CD14-positive monocyte (primary cell): Measurements from ENCODE around the gene FFAR3. TPM values are rescaled to one million over a fixed set of nuclear protein-coding genes. Genes with fewer than 3 reads are reported as not detected.
"Not testable (repeated sequence)": the region's sequence is repeated elsewhere in the genome, so short reads cannot be mapped to it uniquely, and the experiment has no call there.

ENCODE experiments used
- DNase-seq, 3 donors: peaks; one replicate each; pipeline ENCODE4 v3.0.0-alpha.2; 2011 to 2022
- H2AFZ ChIP-seq: 2 replicates; pipeline ENCODE4 v1.6.0; 2012; ENCODE audit warnings: mild to moderate bottlenecking, low read depth, low read length, inconsistent platforms; ENCODE audit not compliant: insufficient read depth, poor library complexity, severe bottlenecking
- H3K27ac ChIP-seq, 2 donors: 1 replicate in 1 of 2; 2 replicates in 1 of 2; pipeline ENCODE4 v1.5.1; 2012 to 2013; ENCODE audit warnings: low read length in 2 of 2, control low read depth in 1 of 2, inconsistent platforms in 1 of 2, low read depth in 1 of 2, mild to moderate bottlenecking in 1 of 2
- H3K27me3 ChIP-seq, 2 donors: one replicate each; pipeline versions ENCODE4 v1.6.0 to v1.6.1; 2011 to 2013; ENCODE audit warnings: low read length in 2 of 2; ENCODE audit not compliant: control insufficient read depth in 2 of 2, insufficient read depth in 2 of 2
- H3K36me3 ChIP-seq, 2 donors: replicated peaks in 1 of 2; 1 replicate in 1 of 2; 2 replicates in 1 of 2; pipeline versions ENCODE4 v1.5.1 to v1.6.1; 2012 to 2013; ENCODE audit warnings: low read length in 2 of 2, control low read depth in 1 of 2, inconsistent platforms in 1 of 2, mild to moderate bottlenecking in 1 of 2; ENCODE audit not compliant: insufficient read depth in 2 of 2, control insufficient read depth in 1 of 2
- H3K4me1 ChIP-seq, 2 donors: 1 replicate in 1 of 2; 2 replicates in 1 of 2; pipeline versions ENCODE4 v1.5.1 to v1.6.1; 2012 to 2013; ENCODE audit warnings: low read length in 2 of 2, control low read depth in 1 of 2, inconsistent platforms in 1 of 2, mild to moderate bottlenecking in 1 of 2, moderate library complexity in 1 of 2; ENCODE audit not compliant: insufficient read depth in 2 of 2, control insufficient read depth in 1 of 2
- H3K4me2 ChIP-seq: replicated peaks from 2 replicates; pipeline ENCODE3; 2012; ENCODE audit warnings: low read length, moderate library complexity, mild to moderate bottlenecking; ENCODE audit not compliant: poor library complexity, severe bottlenecking; ENCODE audit errors: extremely low read depth
- H3K4me3 ChIP-seq, 3 experiments: fragments of 200-600 bp in 1 of 3; sonication (generic) in 1 of 3; replicated peaks in 1 of 3; 1 replicate in 2 of 3; 2 replicates in 1 of 3; pipeline ENCODE4 v1.5.1; 2011 to 2013; ENCODE audit warnings: low read length in 3 of 3, mild to moderate bottlenecking in 3 of 3, control low read depth in 2 of 3, low read depth in 2 of 3, inconsistent platforms in 1 of 3, moderate library complexity in 1 of 3
- H3K79me2 ChIP-seq: 2 replicates; pipeline ENCODE4 v1.6.0; 2012; ENCODE audit warnings: mild to moderate bottlenecking, control low read depth, inconsistent platforms, low read length, moderate library complexity; ENCODE audit not compliant: insufficient read depth
- H3K9ac ChIP-seq: 2 replicates; pipeline ENCODE4 v1.6.0; 2017; ENCODE audit warnings: low read length, mild to moderate bottlenecking; ENCODE audit not compliant: insufficient read depth, poor library complexity, severe bottlenecking
- H3K9me3 ChIP-seq, 2 donors: replicated peaks in 1 of 2; 1 replicate in 1 of 2; 2 replicates in 1 of 2; pipeline versions ENCODE4 v1.5.1 to v1.6.1; 2012 to 2013; ENCODE audit warnings: low read length in 2 of 2, control low read depth in 1 of 2; ENCODE audit not compliant: control insufficient read depth in 1 of 2, insufficient read depth in 1 of 2
- H4K20me1 ChIP-seq: 2 replicates; pipeline ENCODE4 v1.6.0; 2012; ENCODE audit warnings: mild to moderate bottlenecking, low read length, control low read depth, moderate library complexity; ENCODE audit not compliant: insufficient read depth
- H3K27ac Mint-ChIP-seq, 7 donors: one replicate each; pipeline ENCODE4 v1.8.0; 2020; ENCODE audit warnings: mild to moderate bottlenecking in 7 of 7, mixed read lengths in 7 of 7, moderate library complexity in 6 of 7, inconsistent platforms in 2 of 7
- H3K27me3 Mint-ChIP-seq, 3 donors: one replicate each; pipeline ENCODE4 v1.8.0; 2021 to 2022; ENCODE audit warnings: low read depth in 3 of 3, mild to moderate bottlenecking in 3 of 3, mixed read lengths in 3 of 3, moderate library complexity in 3 of 3, inconsistent platforms in 1 of 3
- H3K36me3 Mint-ChIP-seq, 2 donors: one replicate each; pipeline ENCODE4 v1.8.0; 2020; ENCODE audit warnings: mixed read lengths in 2 of 2, inconsistent platforms in 1 of 2, mild to moderate bottlenecking in 1 of 2
- H3K4me1 Mint-ChIP-seq: one replicate; pipeline ENCODE4 v1.8.0; 2020; ENCODE audit warnings: mild to moderate bottlenecking, mixed read lengths
- H3K4me3 Mint-ChIP-seq, 2 donors: one replicate each; pipeline ENCODE4 v1.8.0; 2020; ENCODE audit warnings: mild to moderate bottlenecking in 2 of 2, mixed read lengths in 2 of 2, moderate library complexity in 1 of 2
- H3K9me3 Mint-ChIP-seq, 7 donors: one replicate each; pipeline ENCODE4 v1.8.0; 2020 to 2022; ENCODE audit warnings: mixed read lengths in 7 of 7, mild to moderate bottlenecking in 6 of 7, moderate library complexity in 6 of 7, inconsistent platforms in 2 of 7
- WGBS: methylation state at CpG from one replicate; pipeline ENCODE4 v1.1.5; 2013; ENCODE audit warnings: missing lambda C conversion rate; ENCODE audit not compliant: insufficient coverage; 5-methylcytosine and 5-hydroxymethylcytosine counted together
- intact Hi-C, 2 donors: fragments of 100-400 bp; cut with micrococcal nuclease; formaldehyde crosslinking; loops; one replicate each; pipeline versions ENCODE4 v1.15.0 to v1.15.1; 2023
- polyA plus RNA-seq, 3 donors: library from polyadenylated mRNA; depleted of rRNA in 1 of 3; unstranded in 2 of 3; stranded (reverse) in 1 of 3; fragments of 300-500 nt in 2 of 3; fragments of >200 nt in 1 of 3; fragmentation: Illumina TruSeq in 2 of 3; gene quantifications; 1 replicate in 2 of 3; 2 replicates in 1 of 3; pipeline ENCODE4 v1.2.3, GENCODE V29; 2012 to 2021
- TF ChIP-seq, protein P1 (sequence below): fragments of 200-600 bp; IDR thresholded peaks from one replicate; pipeline ENCODE4 v1.8.0; 2022; ENCODE audit warnings: antibody characterized with exemption, mild to moderate bottlenecking

FFAR3 gene
- polyA plus RNA-seq, 3 donors, result 1.2 to 17.9 (median 1.2) TPM

DNA sequence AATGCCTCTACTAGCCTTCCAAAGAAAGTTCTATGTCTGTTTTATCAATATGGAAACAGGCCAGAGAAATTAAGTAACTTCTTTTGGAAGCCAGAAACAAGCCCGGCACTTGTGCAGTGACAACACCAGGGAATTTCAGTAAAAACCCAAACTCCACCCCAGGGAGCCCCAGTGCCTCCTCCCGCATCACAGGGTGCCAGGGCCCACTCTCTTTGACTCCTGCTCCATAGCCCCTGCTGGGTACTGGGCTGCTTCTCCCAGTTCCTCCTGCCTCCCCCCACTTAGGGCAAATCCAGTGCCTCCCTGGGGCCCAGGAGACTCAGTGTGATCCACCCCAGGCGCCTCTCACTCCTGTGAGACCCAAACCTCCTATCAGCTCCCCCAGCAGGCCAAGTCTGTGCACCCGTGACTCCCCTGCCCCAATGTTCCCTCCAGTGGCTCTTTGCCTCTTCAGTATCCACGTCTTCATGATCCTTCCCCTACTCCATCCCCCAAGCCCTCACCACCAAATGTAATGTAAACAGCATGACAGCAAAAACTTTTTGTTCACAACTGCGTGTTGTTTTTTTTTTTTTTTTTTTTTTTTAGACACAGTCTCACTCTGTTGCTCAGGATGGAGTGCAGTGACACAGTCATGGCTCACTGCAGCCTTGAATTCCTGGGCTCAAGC is 2.3 kb upstream of the FFAR3 start:
- Histone ChIP-seq H2AFZ (no peak overlapping the region), H3K36me3 (no peaks in the 10 kb centered on the region), H3K9me3 (no peaks in the 10 kb centered on the region), H3K79me2 (no peaks in the 10 kb centered on the region), H3K4me3 (no peak overlapping the region), H3K27ac (no peak overlapping the region), H3K4me2 (no peak overlapping the region), H4K20me1 (no peaks in the 10 kb centered on the region), H3K4me1 (peaks cover 27 to 30% of the 10 kb centered on the region in 2 donors), H3K9ac (no peak overlapping the region), H3K27me3 (no peaks in the 10 kb centered on the region)
- Mint-ChIP-seq H3K27me3 (peaks cover 1 to 4% (median 2%) of the 10 kb centered on the region in 3 donors), H3K9me3 (no peaks in the 10 kb centered on the region), H3K4me1 (peaks cover 26% of the 10 kb centered on the region), H3K27ac (no peak overlapping the region), H3K4me3 (no peak overlapping the region), H3K36me3 (no peaks in the 10 kb centered on the region)
- intact Hi-C loops, result loop anchor here (10.0 kb wide), 2 partner anchors 51 to 139 kb away; partner anchors contain the start of gene KRTDAP (in 1 of the 2)
- TF ChIP-seq, protein P1, sequence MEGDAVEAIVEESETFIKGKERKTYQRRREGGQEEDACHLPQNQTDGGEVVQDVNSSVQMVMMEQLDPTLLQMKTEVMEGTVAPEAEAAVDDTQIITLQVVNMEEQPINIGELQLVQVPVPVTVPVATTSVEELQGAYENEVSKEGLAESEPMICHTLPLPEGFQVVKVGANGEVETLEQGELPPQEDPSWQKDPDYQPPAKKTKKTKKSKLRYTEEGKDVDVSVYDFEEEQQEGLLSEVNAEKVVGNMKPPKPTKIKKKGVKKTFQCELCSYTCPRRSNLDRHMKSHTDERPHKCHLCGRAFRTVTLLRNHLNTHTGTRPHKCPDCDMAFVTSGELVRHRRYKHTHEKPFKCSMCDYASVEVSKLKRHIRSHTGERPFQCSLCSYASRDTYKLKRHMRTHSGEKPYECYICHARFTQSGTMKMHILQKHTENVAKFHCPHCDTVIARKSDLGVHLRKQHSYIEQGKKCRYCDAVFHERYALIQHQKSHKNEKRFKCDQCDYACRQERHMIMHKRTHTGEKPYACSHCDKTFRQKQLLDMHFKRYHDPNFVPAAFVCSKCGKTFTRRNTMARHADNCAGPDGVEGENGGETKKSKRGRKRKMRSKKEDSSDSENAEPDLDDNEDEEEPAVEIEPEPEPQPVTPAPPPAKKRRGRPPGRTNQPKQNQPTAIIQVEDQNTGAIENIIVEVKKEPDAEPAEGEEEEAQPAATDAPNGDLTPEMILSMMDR, result no peak
- no peak for DNase-seq
- WGBS, result 66% methylated on average over 5 of the region's 6 CpGs

DNA sequence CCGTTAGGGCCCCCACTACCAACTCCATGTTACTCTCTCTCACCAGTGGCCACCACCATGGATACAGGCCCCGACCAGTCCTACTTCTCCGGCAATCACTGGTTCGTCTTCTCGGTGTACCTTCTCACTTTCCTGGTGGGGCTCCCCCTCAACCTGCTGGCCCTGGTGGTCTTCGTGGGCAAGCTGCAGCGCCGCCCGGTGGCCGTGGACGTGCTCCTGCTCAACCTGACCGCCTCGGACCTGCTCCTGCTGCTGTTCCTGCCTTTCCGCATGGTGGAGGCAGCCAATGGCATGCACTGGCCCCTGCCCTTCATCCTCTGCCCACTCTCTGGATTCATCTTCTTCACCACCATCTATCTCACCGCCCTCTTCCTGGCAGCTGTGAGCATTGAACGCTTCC is 574 bp downstream of the FFAR3 start:
- not testable (repeated sequence) for H3K4me3 ChIP-seq, DNase-seq, H3K79me2 ChIP-seq, H3K27me3 ChIP-seq, H3K36me3 Mint-ChIP-seq, H3K9me3 Mint-ChIP-seq, H3K9ac ChIP-seq, H4K20me1 ChIP-seq, H3K9me3 ChIP-seq, H3K4me3 Mint-ChIP-seq, H3K36me3 ChIP-seq, H2AFZ ChIP-seq, H3K27ac ChIP-seq, H3K4me2 ChIP-seq
- Mint-ChIP-seq H3K27me3 (peaks cover 0 to 14% (median 6%) of the 10 kb centered on the region in 3 donors), H3K4me1 (peaks cover 17% of the 10 kb centered on the region), H3K27ac (peak overlapping the region in 3 of 7 donors; percentile 60 to 76 (median 70))
- intact Hi-C loops, result loop anchor here (10.0 kb wide), 2 partner anchors 54 to 136 kb away; partner anchors contain the start of gene KRTDAP (in 1 of the 2)
- H3K4me1 ChIP-seq, result peaks cover 15 to 17% of the 10 kb centered on the region in 2 donors
- no CpG with 5 or more reads among the region's 16 CpGs for WGBS

DNA sequence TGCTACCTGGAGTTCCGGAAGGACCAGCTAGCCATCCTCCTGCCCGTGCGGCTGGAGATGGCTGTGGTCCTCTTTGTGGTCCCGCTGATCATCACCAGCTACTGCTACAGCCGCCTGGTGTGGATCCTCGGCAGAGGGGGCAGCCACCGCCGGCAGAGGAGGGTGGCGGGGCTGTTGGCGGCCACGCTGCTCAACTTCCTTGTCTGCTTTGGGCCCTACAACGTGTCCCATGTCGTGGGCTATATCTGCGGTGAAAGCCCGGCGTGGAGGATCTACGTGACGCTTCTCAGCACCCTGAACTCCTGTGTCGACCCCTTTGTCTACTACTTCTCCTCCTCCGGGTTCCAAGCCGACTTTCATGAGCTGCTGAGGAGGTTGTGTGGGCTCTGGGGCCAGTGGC is 1.1 kb downstream of the FFAR3 start:
- 100% methylated on average over 1 of the region's 21 CpGs for WGBS
- not testable (repeated sequence) for H3K4me3 ChIP-seq, H3K36me3 Mint-ChIP-seq, H3K4me2 ChIP-seq, H3K27ac ChIP-seq, H3K9me3 Mint-ChIP-seq, H3K27me3 ChIP-seq, H3K27ac Mint-ChIP-seq, H3K4me3 Mint-ChIP-seq, DNase-seq, H3K9me3 ChIP-seq, H3K36me3 ChIP-seq, H4K20me1 ChIP-seq, H3K79me2 ChIP-seq, H2AFZ ChIP-seq, H3K9ac ChIP-seq
- H3K4me1 Mint-ChIP-seq, result peaks cover 16% of the 10 kb centered on the region
- H3K27me3 Mint-ChIP-seq, result peaks cover 0 to 14% (median 6%) of the 10 kb centered on the region in 3 donors
- intact Hi-C loops, result loop anchor here (10.0 kb wide), 2 partner anchors 55 to 135 kb away; partner anchors contain the start of gene KRTDAP (in 1 of the 2)
- peaks cover 13 to 14% of the 10 kb centered on the region in 2 donors for H3K4me1 ChIP-seq

DNA sequence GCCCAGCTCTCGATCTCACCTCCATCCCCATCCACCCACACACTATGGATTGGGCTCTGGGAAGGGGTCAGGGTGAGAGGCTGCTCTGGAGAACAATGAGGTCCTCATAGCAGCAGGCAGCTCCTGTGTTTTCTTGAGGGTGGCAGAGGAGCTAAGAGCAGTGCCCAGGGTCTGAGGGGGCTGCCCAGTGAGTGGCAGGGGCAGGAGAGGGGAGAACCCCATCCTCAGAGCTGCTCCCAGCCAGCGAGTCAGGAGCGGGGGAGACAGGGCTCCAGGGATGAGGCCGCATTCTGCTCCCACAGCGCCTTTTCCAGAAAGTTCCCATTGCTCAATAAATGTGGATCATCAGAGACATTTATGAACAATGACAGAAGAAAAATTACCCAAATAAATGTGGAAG is 1.8 kb downstream of the FFAR3 start:
- H3K27ac ChIP-seq, H3K79me2 ChIP-seq, H4K20me1 ChIP-seq, H3K27ac Mint-ChIP-seq, H3K36me3 ChIP-seq, H3K4me2 ChIP-seq, H2AFZ ChIP-seq, intact Hi-C loops, H3K9ac ChIP-seq, DNase-seq, H3K27me3 ChIP-seq, H3K36me3 Mint-ChIP-seq, H3K9me3 Mint-ChIP-seq, H3K9me3 ChIP-seq, H3K4me3 ChIP-seq, H3K4me3 Mint-ChIP-seq: not testable (repeated sequence)
- peaks cover 16% of the 10 kb centered on the region for H3K4me1 Mint-ChIP-seq
- peaks cover 0 to 14% (median 6%) of the 10 kb centered on the region in 3 donors for H3K27me3 Mint-ChIP-seq
- peaks cover 13 to 14% of the 10 kb centered on the region in 2 donors for H3K4me1 ChIP-seq
- WGBS, result no CpG with 5 or more reads among the region's 5 CpGs
